NCI-H226 (cell line): Measurements from ENCODE around the gene TSN.
"Not testable (repeated sequence)": the region's sequence is repeated elsewhere in the genome, so short reads cannot be mapped to it uniquely, and the experiment has no call there.

Source experiments
- DNase-seq: peaks from one replicate; pipeline ENCODE4 v3.0.0-alpha.2; 2015

TSN gene

DNA sequence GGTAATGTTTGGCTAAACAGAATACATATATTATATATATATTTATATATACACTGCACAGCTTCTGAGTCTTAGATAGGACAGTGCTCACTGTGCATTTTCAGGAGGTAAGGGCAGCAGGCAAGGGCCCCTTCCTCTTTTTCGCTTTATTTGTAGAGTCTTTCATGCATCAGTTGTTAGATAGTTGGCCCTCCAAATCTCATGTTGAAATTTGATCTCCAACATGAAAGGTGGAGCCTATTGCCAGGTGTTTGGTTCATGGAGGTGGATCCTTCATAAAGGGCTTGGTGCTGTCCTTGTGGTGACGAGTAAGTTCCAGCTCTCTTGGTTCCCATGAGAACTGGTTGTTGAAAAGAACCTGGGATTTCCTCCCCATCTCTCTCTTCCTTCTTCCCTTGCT is 48.1 kb downstream of the TSN start:
- no peak for DNase-seq

DNA sequence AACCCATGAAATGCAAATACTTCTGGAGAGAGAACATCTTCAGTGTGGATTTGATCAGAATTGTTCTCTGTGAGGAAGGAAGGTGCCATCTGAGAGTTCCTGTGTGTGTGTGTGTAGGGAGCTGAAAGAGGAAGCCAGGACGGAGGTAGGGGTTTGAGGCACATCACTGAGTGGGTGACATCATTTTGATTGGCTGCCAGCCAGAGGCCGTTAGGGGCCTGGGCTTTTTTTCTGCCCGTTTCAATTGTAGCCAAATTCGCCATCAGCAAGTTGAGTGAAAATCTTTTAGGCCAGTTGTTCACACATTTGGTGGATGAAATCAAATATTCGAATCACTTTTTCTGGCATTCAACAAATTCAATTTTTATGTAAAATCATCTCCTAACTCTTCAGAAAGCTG is 48.9 kb downstream of the TSN start:
- DNase-seq, result no peak

DNA sequence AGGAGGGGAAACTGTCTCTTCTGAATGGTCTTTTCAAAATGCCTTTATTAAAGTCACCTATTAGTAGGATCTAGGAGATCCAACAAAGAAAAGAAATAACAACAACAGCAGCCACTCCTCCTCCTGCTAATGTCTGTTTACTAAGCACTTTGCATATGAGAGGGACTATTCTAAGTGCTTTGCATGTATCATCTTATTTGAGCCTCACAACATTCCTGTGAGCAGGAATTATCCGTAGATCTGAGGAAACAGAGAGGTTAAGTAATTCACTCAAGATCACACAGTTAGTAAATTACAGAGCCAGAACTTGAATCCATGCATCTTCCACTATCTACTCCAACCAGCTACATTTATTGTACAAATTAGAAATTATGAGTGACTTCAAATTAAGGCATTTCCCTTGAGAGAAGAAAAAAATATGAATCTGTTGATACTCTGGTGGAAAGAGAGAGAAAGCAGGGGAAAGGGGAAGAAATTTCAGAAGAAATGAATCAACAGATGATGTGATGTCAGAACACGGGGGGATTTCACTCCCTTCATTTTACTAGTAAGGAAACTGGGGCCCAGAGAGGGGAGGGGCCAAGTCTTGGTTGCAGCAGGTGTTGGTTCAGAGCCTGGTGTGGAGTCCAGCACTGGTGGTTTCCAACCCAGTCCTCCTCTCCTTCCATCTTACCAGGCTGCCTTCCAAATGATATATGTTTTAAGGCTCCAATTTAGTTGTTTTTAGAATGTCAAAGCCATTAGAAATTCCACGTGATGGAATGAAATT is 49.7 kb downstream of the TSN start:
- no peak for DNase-seq

DNA sequence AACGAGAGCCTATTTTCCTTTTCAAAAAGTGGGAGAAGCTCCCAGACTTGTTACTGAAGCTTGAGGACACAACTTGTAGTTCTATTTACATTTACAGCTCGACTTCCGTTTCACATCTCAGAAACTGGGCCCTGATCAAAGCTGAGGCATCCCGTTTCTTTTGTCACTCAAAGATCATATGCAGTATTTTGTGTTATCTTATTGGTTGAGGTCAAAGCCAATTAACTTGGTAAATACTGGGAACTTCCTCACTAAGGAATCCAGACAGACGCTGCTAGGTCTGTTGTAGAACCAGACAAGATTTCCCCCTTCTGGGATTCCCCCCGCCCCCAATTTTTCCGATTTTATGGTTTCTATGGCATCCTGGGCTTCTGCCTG is 50.3 kb downstream of the TSN start:
- DNase-seq, result no peak

DNA sequence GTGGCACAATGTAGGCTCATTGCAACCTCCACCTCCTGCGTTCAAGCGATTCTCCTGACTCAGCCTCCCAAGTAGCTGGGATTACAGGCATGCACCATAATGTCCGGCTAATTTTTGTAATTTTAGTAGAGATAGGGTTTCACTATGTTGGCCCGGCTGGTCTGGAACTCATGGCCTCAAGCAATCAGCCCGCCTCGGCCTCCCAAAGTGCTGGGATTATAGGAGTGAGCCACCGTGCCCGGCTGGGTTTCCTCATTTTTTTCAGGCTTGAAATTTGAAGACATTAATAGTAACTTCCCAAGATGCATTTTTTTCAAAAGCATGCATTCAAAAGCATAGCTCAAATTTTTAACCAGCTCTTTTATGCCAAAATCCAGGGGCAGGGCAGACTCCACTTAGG is 52.3 kb downstream of the TSN start:
- DNase-seq, result not testable (repeated sequence)

DNA sequence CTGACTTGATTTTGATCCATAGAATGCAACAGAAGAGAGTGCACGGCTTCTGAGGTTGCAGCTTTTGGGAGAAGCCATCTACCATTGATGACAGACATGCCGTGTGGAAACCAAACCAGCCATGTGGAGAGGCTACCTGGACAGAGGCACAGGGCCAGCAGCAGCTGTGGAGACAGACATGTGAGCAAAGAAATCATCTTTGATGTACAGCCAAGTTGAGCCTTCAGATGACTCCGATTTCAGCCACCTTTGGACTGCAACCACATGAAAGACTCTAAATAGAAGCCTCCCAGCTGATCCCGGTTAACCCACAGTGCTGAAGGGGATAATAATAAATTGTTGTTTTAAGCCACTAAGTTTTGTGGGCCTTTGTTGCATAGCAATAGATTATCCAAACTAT is 54.2 kb downstream of the TSN start:
- DNase-seq, result no peak

DNA sequence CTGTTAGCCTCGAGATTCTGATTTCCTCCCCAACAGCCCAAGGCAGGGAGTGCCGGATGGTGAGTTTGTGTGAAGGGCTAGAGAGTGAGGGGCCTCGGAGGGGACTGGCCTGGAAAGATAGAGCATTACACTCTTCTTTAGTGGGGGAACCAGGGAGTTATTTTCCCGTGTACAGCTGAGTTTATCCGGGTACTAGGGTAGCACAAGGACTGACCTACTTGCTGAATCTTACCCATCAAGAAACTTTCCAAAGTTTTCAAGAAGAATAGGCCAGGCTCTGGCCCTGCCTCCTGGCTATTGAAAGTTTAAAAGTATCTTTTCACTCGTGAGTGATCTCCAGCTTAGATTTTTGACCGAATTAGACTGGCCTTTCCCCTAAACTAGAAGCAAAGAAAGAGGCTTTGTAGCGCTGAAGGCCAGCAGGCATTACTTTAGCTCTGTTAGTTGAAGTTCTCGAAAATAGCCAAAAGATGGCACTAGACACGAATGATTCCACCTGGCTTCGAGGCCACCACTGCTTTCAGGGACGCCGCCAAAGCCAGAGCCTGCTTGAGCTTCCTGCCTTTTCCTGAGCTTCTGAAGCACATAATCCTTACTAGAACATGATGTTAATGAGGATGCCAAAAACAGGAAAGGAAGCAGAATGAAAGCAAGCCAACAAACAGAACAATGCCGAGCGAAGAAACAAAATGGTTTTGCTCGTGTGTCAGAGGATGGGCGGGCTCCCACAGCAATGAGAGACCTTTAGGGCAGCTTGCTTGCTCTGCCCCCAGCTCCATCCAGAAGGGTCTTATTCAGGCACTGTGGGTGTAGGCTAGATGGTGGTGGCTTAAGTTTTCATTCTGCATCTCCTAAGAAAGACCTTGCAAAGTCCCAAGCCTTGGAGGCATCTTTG is 55.8 kb downstream of the TSN start:
- peak; percentile 9 for DNase-seq

DNA sequence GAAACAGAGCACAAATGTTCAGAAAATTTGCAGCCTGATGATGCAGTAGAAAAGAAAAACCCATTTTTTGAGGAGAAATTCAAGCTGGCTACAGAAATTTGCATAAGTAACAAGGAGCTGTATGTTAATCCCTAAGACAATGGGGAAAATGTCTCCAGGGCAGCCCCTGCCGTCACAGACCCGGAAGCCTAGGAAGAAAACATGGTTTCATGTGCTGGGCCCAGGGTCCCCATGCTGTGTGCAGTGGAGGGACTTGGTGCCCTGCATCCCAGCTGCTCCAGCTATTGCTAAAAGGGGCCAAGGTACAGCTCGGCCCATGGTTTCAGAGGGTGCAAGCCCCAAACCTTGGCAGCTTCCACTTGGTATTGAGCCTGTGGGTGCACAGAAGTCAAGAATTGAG is 57.6 kb downstream of the TSN start:
- DNase-seq, result not testable (repeated sequence)

DNA sequence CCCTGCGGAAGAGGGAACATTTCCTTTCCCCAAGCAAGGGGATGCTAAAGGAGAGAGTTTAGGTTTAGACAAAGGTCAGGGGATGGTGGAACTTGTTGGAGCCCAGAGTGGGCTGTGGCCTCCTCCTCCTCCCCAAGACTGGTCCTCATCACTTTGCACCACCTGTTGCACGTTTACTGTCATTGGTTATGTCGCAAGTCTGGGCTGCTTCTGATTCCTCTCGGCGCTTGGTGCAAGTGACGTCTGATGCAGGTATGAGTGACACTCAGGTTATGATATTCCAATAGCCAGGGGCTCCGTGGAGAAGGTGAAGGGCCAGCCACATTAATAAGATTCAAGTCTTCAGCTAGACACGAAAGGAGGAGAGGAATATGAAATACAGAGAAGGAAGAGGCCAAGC is 59.8 kb downstream of the TSN start:
- DNase-seq, result no peak

DNA sequence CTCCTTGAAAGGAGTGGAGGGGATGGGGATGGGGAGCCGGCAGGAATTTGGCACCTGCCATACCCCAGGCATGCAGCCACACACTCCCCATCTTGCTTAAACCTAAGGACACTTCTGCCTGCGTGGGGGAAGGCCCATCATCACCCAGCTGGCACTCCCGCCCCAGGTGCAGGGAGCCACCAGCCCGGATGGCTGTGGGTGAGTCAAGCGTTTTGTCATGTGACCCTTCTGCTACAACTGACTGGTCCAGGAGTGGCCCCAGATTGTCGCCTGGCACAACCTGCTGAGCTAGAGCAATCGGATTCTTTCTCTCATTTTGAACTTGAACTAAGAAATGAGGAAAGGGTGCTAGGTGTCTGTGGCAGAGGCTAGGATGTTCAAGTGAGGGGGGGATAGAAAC is 61.3 kb downstream of the TSN start:
- no peak for DNase-seq

DNA sequence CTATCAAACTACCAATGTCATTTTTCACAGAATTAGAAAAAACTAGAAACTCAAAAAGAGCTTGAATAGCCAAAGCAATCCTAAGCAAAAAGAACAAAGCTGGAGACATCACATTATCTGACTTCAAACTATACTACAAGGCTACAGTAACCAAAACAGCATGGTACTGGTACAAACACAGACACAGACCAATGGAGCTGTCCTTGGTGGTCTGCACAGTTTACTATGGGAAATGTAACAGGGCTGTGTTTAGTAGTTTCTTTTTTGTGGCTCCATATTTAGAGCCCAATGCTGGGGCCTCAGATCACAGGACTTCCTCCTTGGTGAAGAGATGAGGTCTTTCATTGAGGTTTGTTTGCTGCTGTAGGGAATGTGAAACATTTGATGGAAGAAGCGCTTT is 61.9 kb downstream of the TSN start:
- not testable (repeated sequence) for DNase-seq
